DMS79 treated with DMSO at 0.1 percent for 48 hours (cell line): Measurements from ENCODE around the gene NAGLU.
"Not testable (repeated sequence)": the region's sequence is repeated elsewhere in the genome, so short reads cannot be mapped to it uniquely, and the experiment has no call there.

Source experiments
- DNase-seq: peaks from one replicate; lab custom pipeline; 2025; lab: John Stamatoyannopoulos, UW

NAGLU gene

DNA sequence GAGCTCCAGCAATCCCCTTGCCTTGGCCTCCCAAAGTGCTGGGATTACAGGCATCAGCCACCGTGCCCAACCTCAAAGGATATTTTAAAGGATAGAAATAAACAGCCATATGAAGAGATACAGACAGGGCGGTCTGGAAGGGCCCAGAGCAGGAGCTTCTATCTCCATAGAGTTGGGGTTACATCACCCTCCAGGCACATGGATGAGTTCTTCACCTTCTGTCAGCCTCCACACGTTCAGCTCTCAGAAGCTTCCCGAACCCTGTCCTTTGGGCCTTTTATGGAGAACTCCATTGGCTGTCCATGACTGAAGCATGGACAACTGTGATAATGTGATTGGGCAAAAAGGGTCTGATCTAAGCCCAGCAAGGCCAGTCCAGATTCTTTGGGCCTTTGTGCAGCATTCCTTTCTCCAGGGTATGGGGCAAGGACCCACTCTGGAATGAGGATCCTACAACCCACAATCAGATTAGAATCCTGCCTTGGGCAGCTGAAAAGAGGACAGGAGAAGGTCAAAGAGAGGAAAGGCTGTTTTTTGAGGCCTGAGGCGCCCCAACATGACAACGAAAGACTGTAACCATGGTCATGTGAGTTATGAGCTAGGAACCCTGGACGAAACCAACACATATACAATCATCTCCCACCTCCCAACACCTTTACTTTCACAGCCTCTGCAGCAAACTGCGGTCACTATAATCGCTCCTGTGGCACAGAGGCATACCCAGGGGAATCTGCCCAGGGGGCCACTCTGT lies 9.9 kb downstream of the NAGLU start:
- not testable (repeated sequence) for DNase-seq

DNA sequence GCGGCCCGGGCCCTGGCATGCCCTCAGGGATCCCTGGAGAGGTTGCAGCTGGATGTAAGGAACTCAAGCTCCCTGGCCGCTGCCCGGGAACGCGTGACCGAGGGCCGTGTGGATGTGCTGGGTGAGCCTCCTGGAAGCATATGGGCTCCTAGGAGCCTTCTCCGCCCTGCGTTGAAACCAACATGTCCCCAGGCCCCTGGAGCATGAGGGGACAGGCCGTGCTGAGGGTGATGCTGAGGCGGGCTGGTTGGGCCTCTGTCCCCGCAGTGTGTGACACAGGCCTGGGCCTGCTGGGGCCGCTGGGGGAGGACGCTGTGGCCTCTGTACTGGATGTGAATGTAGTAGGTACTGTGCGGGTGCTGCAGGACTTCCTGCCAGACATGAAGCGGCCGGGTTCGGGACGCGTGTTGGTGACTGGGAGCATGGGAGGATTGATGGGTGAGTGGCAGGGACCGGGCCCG lies 11.0 kb downstream of the NAGLU start:
- DNase-seq: no peak

DNA sequence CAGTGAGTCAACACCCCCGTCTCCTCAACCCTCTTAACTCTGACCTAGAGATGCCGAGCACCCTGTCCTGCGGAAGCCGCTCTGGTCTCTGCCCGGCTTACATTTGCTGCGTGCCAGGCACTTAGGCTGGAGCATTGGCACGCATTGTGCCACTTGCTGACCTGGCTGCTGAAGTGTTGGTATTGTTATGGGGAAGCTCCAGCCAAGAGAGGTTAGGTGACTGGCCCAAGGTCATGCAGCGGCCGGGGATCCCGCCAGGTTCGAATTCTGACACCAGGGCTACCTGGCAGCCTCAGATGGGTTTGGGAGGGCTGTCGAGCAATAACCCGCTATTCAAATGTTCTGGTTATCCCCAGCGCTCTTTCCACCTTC lies 11.6 kb downstream of the NAGLU start:
- DNase-seq: no peak

DNA sequence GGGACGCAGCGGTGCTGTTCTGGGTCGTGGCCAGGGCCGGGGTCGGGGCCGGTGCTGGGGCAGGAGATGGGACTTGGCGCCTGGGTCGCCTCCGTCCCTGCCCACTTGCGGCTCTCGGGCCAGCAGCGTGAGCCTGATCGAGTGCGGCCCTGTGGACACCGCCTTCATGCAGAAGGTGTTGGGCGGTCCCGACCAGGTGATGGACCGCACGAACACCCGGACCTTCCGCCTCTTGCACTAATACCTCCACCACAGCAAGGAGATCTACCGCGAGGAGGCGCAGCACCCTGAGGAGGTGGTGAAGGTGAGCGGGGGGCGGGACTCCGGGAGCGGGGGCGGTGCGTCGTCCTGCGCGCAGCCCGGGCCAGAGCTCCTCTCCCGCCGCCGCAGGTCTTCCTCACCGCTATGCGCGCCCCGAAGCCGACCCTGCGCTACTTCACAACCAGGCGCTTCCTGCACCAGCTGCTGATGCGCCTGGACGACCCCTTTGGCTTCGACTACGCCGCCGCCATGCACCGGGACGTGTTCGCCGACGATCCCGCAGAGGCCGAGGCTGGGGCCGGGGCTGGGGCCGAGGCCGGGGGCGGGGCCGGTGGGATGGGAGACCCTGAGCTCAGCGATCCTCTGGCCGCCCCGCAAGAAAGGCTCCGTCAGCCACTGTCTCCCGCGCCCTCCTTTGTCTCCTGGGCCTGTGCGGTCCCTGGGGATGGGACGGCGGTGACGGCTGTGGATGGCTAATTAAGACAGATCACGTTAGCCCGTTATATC lies 12.2 kb downstream of the NAGLU start:
- DNase-seq: peak; percentile 53

DNA sequence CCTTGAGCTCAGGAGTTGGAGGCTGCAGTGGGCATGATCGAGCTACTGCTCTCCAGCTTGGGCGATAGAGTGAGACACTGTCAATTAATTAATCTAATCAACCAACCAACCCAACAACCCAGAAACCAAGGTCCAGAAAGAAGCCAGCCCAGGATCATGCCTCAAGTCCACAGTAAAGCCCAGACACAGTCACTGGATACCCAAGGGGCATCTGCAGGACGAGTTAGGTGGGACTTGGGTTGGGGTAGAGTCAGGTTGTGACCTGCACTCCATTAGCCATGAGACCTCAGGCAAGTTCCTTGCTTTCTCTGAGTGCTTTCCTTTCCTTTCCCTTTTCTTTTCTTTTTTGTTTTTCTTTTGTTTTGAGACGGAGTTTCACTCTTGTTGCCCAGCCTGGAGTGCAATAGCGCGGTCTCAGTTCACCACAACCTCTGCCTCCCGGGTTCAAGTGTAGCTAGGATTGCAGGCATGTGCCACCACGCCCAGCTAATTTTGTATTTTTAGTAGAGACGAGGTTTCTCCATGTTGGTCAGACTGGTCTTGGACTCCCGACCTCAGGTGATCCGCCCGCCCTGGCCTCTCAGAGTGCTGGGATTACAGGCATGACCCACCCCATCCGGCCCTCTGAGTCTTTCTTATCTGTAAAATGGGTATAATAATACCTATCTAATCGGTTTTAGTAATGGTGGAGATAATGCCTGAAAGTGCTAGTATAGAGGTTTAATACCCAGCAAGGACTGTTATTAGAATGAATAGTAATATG lies 13.1 kb downstream of the NAGLU start:
- DNase-seq: no peak

DNA sequence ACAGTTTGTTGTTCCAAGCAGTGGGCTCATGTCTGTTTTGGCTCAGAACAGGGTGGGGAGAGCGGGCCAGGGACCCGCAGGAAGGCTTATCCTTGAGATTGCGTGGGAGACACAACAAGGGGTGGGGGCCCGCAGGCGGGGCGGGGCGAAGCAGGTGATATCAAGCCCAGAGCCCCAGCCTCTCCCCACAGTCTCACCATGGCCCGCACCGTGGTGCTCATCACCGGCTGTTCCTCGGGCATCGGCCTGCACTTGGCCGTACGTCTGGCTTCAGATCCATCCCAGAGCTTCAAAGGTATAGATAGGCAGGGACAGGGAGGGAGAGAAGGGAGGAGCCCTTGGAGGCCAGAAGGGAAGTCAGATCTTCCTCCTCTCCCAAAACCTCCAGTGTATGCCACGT lies 16.7 kb downstream of the NAGLU start, which contains the start of gene HSD17B1:
TSS of gene HSD17B1 (plus strand) at position 188 of the 400 bp plus-strand sequence. CDS start at position 199, 11 bp downstream.
- DNase-seq: not testable (repeated sequence)

DNA sequence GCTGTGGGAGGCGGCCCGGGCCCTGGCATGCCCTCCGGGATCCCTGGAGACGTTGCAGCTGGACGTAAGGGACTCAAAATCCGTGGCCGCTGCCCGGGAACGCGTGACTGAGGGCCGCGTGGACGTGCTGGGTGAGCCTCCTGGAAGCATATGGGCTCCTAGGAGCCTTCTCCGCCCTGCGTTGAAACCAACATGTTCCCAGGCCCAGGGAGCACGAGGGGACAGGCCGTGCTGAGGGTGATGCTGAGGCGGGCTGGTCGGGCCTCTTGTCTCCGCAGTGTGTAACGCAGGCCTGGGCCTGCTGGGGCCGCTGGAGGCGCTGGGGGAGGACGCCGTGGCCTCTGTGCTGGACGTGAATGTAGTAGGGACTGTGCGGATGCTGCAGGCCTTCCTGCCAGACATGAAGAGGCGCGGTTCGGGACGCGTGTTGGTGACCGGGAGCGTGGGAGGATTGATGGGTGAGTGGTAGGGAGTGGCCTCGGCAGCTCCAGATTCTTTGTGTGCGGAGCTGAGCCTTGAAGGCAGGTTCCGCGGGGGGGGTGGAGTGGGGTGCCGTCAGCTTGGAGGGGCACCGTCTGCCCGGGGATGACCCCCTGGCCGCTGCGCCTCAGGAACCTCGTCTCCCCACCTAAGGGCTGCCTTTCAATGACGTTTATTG lies 17.2 kb downstream of the NAGLU start:
- no peak for DNase-seq

DNA sequence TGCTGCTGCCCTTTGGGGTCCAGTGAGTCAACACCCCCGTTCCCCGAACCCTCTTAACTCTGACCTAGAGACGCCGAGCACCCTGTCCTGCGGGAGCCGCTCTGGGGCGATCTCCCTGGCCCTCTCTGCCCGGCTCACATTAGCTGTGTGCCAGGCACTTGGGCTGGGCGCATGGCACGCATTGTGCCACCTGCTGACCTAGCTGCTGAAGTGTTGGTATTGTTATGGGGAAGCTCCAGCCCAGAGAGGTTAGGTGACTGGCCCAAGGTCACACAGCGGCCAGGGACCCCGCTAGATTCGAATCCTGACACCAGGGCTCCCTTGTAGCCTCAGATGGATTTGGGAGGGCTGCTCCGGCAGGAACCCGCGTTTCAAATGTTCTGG lies 17.8 kb downstream of the NAGLU start:
- no peak for DNase-seq

DNA sequence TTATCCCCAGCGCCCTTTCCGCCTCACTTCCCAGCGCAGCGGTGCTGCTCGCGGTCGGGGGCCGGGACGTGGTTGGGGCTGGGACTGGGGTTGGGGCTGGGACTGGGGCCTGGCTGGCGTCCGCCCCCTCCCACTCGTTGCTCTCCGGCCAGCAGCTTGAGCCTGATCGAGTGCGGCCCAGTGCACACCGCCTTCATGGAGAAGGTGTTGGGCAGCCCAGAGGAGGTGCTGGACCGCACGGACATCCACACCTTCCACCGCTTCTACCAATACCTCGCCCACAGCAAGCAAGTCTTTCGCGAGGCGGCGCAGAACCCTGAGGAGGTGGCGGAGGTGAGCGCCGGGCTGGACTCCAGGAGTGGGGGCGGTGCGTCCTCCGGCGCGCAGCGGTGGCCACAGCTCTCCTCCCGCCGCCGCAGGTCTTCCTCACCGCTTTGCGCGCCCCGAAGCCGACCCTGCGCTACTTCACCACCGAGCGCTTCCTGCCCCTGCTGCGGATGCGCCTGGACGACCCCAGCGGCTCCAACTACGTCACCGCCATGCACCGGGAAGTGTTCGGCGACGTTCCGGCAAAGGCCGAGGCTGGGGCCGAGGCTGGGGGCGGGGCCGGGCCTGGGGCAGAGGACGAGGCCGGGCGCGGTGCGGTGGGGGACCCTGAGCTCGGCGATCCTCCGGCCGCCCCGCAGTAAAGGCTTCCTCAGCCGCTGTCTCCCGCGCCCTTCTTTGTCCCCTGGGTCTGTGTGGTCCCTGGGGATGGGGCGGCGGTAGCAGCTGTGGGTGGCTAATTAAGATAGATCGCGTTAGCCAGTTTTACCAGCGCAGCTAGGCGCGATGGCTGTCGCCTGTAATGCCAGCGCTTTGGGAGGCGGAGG lies 18.4 kb downstream of the NAGLU start:
- DNase-seq: peak; percentile 85

DNA sequence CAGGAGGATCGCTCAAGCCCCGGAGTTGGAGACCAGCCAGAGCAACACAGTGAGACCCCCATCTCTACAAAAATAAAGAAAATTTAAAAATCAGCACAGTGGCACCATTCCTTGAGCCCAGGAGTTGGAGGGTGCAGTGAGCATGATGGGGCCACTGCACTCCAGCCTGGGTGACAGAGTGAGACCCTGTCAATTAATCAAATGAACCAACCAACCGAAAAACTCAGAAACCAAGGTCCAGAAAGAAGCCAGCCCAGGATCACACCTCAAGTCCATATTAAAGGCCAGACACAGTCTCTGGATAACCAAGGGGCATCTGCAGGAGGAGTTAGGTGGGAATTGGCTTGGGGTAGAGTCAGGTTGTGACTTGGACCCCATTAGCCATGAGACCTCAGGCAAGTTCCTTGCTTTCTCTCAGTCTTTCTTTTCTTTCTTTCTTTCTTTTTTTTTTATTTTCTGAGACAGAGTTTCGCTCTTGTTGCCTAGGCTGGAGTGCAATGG lies 19.1 kb downstream of the NAGLU start:
- DNase-seq: peak; percentile 32

DNA sequence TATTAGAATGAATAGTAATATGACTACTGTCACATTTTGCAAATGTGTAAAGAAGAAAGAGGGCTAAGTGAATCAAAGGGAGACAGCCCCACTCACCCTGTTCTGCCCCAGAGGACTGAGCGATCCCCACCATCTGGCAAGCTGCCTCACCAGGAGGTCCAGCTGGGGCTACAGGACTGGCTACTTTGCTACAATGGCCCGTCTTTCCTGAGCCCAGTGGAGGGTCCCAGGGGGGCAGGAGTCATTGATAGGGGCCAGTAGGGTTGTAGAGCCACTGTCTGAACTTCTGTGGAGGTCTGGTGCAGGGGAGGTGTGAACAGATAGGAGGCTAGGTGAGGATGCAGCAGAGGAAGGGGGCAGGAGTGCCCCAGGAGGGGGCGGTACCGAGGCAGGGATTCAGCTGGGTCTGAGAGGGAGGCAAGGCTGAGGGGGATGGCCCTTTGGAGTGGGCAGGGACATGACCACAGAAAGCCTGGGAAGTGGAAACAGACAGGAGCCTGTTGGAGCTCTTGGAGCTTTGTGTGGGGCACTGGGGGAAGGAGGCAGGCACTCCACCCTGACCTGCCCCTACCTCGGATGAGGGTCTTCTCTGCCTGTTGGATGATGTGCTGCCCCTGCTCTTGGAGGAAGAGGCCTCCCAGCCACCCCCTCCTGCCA lies 20.0 kb downstream of the NAGLU start:
- not testable (repeated sequence) for DNase-seq

DNA sequence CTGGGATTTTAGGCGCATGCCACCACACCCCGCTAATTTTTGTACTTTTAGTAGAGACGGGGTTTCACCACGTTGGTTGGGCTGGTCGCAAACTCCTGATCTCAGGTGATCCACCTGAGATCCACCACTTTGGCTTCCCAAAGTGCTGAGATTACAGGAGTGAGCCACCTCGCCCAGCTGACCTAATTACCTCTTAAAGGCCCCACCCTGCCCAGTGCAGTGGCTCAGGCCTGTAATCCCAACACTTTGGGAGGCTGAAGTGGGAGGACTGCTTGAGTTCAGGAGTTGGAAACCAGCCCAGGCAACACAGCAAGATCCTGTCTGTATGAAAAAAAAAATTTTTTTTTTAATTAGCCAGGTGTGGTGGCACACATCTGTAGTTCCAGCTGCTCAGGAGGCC lies 23.0 kb downstream of the NAGLU start:
- peak; percentile 73 for DNase-seq

DNA sequence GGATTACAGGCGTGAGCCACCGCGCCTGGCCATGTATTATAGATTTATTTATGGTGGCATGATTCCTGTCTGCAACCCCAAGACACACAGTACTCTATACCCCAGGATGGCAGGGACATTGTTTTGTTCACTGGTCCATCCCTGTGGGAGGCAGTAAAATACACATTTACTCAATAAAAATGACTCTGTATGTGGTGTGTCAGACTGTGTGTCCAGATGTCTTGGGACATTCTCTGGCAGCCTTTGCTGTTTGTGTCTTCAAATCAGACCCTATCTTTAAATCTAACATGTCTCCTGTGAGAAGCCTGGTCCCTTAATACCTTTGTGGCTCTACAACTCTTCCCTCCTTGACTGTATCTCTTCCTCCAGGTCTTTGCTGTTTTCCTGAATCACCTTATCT lies 24.2 kb downstream of the NAGLU start:
- no peak for DNase-seq

DNA sequence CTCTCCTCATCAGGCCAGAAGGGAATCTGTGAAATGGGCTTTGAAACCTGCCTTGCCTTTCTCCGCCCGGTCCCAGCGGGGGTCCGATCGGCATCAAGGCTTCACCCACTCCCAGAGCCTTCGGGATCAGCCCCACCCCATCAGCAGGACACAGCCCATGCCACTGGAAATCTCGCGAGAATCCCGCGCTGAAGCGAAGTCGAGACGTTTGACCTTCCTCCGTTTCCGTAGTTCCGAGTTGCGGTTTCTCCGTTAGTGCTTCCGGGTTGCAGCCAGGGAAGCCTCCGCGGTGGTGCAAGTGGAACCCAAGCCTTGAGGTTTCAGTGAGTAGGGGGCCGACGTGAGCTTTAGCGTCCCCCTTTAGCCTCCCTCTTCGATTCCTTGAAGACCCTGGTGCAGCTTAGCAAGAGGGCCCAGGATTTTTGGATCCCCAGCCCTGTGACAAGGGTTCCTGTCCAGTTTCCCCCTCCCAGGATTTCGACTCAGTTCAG lies 25.9 kb downstream of the NAGLU start, which contains the start of gene COASY:
TSS of gene COASY (plus strand) at position 252 of the 491 bp plus-strand sequence. CDS start 475 bp downstream, outside the sequence.
- peak; percentile 89 for DNase-seq

DNA sequence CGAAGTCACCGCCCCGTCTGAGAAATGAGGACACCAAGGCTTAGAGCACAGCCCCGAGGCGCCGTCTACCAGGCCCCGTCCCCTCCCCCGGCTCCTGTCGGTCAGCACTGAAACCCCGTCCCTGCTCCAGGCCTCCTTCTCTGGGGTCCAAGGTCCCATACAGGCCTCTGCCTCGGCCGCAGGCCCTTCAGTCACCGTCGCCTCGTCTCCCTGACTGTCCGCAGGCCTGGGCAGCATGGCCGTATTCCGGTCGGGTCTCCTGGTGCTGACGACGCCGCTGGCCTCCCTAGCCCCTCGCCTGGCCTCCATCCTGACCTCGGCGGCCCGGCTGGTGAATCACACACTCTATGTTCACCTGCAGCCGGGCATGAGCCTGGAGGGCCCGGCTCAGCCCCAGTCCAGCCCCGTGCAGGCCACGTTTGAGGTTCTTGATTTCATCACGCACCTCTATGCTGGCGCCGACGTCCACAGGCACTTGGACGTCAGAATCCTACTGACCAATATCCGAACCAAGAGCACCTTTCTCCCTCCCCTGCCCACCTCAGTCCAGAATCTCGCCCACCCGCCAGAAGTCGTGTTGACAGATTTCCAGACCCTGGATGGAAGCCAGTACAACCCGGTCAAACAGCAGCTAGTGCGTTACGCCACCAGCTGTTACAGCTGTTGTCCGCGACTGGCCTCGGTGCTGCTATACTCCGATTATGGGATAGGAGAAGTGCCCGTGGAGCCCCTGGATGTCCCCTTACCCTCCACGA lies 26.5 kb downstream of the NAGLU start:
- no peak for DNase-seq

DNA sequence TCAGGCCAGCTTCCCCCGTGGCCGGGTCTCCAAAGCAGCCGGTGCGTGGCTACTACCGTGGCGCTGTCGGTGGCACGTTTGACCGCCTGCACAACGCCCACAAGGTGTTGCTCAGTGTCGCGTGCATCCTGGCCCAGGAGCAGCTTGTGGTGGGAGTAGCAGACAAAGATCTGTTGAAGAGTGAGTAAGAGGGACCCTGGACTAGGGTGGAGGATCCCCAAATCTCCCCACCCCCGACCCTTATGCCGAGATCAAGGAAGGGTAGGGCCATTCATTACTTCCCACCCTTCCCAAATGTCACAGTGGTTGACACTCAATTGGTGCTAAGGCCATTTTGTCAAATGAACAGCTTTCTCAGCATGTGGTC lies 27.1 kb downstream of the NAGLU start:
- DNase-seq: no peak

DNA sequence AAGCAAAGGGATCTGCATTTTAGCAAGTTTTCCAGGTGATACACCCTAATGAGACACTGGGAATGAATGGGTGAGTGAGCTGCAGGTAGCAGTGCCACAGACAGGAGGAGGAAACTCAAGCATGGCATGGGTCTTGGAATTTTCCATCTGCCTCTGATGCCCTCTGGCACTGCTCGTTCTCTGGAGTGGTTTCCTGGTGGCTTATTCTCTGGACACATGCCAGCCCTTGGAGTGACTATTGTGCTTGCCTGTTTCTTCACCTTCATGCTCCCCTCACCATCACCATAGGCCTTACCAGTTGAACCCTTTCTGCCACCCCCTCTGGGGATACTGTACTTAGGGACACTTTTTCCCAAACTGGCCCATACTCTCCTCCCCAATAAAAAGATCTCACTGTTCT lies 27.5 kb downstream of the NAGLU start:
- DNase-seq: peak; percentile 67

DNA sequence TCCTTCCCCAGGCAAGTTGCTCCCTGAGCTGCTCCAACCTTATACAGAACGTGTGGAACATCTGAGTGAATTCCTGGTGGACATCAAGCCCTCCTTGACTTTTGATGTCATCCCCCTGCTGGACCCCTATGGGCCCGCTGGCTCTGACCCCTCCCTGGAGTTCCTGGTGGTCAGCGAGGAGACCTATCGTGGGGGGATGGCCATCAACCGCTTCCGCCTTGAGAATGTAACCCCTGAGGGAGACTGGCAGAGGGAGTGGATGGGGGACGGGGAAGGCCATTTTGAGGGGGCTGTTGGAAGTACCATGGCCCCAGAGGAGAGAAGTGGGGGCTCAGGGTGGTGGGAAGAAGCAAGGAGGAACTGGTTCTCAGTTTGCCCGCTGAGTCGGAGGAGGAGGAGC lies 27.9 kb downstream of the NAGLU start:
- DNase-seq: no peak

DNA sequence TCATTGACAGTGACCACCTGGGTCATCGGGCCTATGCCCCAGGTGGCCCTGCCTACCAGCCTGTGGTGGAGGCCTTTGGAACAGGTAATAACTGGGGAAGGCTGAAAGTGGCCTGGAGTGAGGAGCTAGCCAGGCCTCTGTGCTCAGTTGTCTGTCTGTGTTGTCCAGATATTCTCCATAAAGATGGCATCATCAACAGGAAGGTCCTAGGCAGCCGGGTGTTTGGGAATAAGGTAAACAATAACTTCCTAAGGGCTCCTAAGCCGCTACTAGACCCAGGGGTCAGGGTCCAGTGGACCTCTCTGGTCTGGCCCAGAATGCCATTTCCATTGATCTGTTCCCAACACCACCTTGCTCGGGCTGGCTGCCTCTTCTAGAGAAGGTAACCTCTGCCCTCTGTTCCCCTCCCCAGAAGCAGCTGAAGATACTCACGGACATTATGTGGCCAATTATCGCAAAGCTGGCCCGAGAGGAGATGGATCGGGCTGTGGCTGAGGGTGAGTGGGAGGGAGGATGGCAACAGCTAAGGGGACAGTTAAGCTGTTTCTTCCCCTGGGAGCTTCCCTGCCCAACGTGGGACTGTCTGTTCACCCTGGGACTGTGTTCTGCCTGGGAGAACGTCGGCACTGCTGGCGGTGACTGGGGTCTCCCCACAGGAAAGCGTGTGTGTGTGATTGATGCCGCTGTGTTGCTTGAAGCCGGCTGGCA lies 28.9 kb downstream of the NAGLU start:
- DNase-seq: no peak
